ENCODE results near the gene TSPAN6.

Gene TSPAN6

DNA sequence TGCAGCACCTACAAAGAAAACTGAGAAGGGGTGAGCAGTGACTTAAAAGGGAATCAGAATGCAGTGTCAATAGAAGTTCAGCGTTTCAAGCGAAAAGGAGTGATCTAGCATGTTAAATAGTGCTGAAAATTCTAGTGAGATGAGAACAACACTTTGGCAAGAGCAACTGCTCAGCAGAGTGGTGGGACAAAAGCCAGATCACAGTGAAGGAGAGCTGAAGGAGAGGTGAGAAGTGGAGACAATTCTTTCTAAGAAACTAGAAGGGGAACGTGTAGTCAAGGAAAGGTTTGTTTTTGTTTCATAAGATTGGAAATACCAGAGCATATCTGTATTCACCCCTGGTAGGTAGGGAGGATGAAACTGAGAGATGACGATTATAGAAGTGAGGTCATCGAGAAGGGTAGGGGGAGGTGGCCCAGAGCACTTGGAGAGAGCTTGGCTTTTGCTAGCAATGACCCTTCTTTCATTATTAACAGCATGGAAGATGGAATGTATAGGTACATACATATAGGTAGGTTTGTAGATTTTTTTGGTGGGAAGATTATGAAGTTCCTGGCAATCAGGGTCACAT, 41.1 kb upstream of the TSPAN6 start:
- Histone ChIP-seq H3K36me3 (ENCODE audit: control insufficient read depth in 4 of 4, insufficient read depth in 4 of 4, low read length in 3 of 4) (peaks cover 0 to 32% (median 2%) of the 10 kb centered on the region in 4 experiments), H3K27me3 (replicated peaks in 2 of 5; ENCODE audit: control insufficient read depth in 4 of 5, insufficient read depth in 5 of 5, low read length in 4 of 5) (peaks cover 0 to 3% (median 0%) of the 10 kb centered on the region in 5 experiments), H3K9me3 (ENCODE audit: control extremely low read depth in 1 of 5, control insufficient read depth in 4 of 5, insufficient read depth in 2 of 5, low read depth in 1 of 5, low read length in 4 of 5) (no peaks in the 10 kb centered on the region), H3K27ac (ENCODE audit: insufficient read depth in 1 of 2, low read depth in 1 of 2, low read length in 2 of 2, poor library complexity in 1 of 2, severe bottlenecking in 2 of 2) (no peak overlapping the region), H3K4me3 (ENCODE audit: control insufficient read depth in 1 of 7, extremely low read depth in 1 of 7, insufficient read depth in 4 of 7, low read depth in 2 of 7, low read length in 6 of 7) (no peak overlapping the region), H3K4me1 (ENCODE audit: control extremely low read depth in 1 of 4, control insufficient read depth in 4 of 4, insufficient read depth in 4 of 4, low read length in 3 of 4) (peaks cover 0 to 4% (median 3%) of the 10 kb centered on the region in 4 experiments)
- POLR2A ChIA-PET: no interaction called here
- CTCF ChIA-PET: interaction anchor here (1.2 kb wide), 1 partner anchor 91 kb away, joined by 4 read pairs; no protein-coding TSS in a partner anchor
- 94% methylated on average over 4 of the region's 5 CpGs for WGBS (ENCODE audit: insufficient coverage)
- no peak for DNase-seq

DNA sequence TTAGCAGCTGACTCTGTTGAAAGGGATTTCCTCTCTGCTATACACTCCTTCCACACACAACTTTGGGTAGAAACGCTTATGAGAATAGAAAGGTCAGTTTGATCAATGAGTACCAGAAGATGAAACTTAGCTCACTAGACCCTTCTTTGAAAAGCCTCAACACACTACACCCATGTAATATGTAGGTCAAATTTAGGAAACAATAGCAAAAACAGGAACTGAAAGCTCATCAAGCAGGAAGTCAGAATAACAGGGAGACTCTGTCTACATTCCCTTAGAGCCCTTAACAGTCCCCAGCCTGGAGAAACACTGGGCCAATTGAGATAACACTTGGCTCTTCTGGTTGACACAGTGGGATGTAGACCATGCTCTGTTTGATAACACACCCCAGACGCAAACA, 38.1 kb upstream of the TSPAN6 start:
- Histone ChIP-seq H3K27ac (ENCODE audit: insufficient read depth in 1 of 2, low read depth in 1 of 2, low read length in 2 of 2, poor library complexity in 1 of 2, severe bottlenecking in 2 of 2) (no peak overlapping the region), H3K36me3 (ENCODE audit: control insufficient read depth in 4 of 4, insufficient read depth in 4 of 4, low read length in 3 of 4) (peaks cover 0 to 26% (median 4%) of the 10 kb centered on the region in 4 experiments), H3K27me3 (replicated peaks in 2 of 5; ENCODE audit: control insufficient read depth in 4 of 5, insufficient read depth in 5 of 5, low read length in 4 of 5) (peaks cover 0 to 3% (median 0%) of the 10 kb centered on the region in 5 experiments), H3K4me1 (ENCODE audit: control extremely low read depth in 1 of 4, control insufficient read depth in 4 of 4, insufficient read depth in 4 of 4, low read length in 3 of 4) (peaks cover 0 to 4% (median 3%) of the 10 kb centered on the region in 4 experiments), H3K4me3 (ENCODE audit: control insufficient read depth in 1 of 7, extremely low read depth in 1 of 7, insufficient read depth in 4 of 7, low read depth in 2 of 7, low read length in 6 of 7) (no peak overlapping the region), H3K9me3 (ENCODE audit: control extremely low read depth in 1 of 5, control insufficient read depth in 4 of 5, insufficient read depth in 2 of 5, low read depth in 1 of 5, low read length in 4 of 5) (no peaks in the 10 kb centered on the region)
- 40% methylated on average over 1 of the region's 2 CpGs for WGBS (ENCODE audit: insufficient coverage)
- ChIA-PET POLR2A (no interaction called here), CTCF (interaction anchor here (1.8 to 7.2 kb wide), 2 partner anchors 10 to 95 kb away, joined by 10 to 46 read pairs; no protein-coding TSS in a partner anchor)
- no peak for DNase-seq

DNA sequence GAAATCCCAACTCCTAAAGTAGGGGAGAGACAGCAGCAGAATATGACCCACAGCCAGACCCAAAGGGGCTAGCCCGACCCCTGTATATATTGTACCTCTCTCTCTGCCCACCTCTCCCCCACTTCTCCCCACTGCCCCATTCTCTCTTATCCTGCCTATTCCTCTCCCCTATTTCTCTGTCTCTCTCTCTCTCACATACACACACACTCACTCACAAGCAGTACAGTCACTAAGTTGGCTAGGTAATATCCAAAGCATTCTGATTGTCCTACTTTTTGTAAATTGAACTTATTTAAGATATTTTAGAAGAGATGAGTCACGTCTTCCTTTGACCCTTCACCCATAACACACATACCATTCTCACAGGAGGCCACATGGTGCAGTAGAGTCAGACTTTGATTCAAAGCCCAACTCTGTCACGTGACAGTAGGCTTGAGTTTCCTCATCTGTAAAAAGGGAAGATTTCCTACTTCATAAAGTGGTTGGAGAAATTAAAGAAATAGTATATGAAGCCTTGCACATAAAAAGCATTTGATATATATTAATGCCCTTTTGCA, 36.9 kb upstream of the TSPAN6 start:
- H3K36me3 ChIP-seq (ENCODE audit: control insufficient read depth in 4 of 4, insufficient read depth in 4 of 4, low read length in 3 of 4): peaks cover 0 to 20% (median 4%) of the 10 kb centered on the region in 4 experiments
- no peak overlapping the region for H3K27ac ChIP-seq (ENCODE audit: insufficient read depth in 1 of 2, low read depth in 1 of 2, low read length in 2 of 2, poor library complexity in 1 of 2, severe bottlenecking in 2 of 2)
- no peak for DNase-seq
- 80% methylated on average over 2 of the region's 3 CpGs for whole genome bisulfite sequencing (ENCODE audit: insufficient coverage)
- CTCF ChIA-PET: interaction anchor here (0.7 to 7.2 kb wide), 4 partner anchors 32 to 162 kb away, joined by 3 to 46 read pairs (median 4); no protein-coding TSS in a partner anchor
- H3K4me3 ChIP-seq (ENCODE audit: control insufficient read depth in 1 of 7, extremely low read depth in 1 of 7, insufficient read depth in 4 of 7, low read depth in 2 of 7, low read length in 6 of 7): no peak overlapping the region
- H3K27me3 ChIP-seq (replicated peaks in 2 of 5; ENCODE audit: control insufficient read depth in 4 of 5, insufficient read depth in 5 of 5, low read length in 4 of 5): no peaks in the 10 kb centered on the region
- POLR2A ChIA-PET: no interaction called here
- peaks cover 0 to 4% (median 3%) of the 10 kb centered on the region in 4 experiments for H3K4me1 ChIP-seq (ENCODE audit: control extremely low read depth in 1 of 4, control insufficient read depth in 4 of 4, insufficient read depth in 4 of 4, low read length in 3 of 4)
- H3K9me3 ChIP-seq (ENCODE audit: control extremely low read depth in 1 of 5, control insufficient read depth in 4 of 5, insufficient read depth in 2 of 5, low read depth in 1 of 5, low read length in 4 of 5): no peaks in the 10 kb centered on the region

DNA sequence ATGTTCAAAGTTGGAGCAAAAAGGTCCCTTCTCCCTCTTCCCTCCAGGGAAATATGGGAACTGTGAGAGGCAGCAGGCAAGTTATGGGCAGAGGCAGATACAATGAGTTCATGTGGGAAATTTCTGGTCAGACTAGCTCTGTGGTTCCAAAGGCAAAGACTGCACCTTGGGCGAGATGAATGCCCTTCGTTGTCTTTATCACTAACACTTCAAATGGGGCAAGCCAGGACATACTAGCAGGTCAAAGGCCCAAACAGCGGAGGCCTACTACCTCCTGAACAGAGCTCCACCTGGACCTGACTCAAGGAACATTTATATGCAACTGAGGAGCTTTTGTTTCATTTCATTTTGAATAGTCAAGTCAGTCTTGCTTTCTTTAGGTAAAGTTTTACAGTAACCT, 36.4 kb upstream of the TSPAN6 start:
- no peak overlapping the region for H3K27ac ChIP-seq (ENCODE audit: insufficient read depth in 1 of 2, low read depth in 1 of 2, low read length in 2 of 2, poor library complexity in 1 of 2, severe bottlenecking in 2 of 2)
- no peaks in the 10 kb centered on the region for H3K9me3 ChIP-seq (ENCODE audit: control extremely low read depth in 1 of 5, control insufficient read depth in 4 of 5, insufficient read depth in 2 of 5, low read depth in 1 of 5, low read length in 4 of 5)
- H3K4me1 ChIP-seq (ENCODE audit: control extremely low read depth in 1 of 4, control insufficient read depth in 4 of 4, insufficient read depth in 4 of 4, low read length in 3 of 4): peaks cover 0 to 4% (median 3%) of the 10 kb centered on the region in 4 experiments
- H3K4me3 ChIP-seq (ENCODE audit: control insufficient read depth in 1 of 7, extremely low read depth in 1 of 7, insufficient read depth in 4 of 7, low read depth in 2 of 7, low read length in 6 of 7): no peak overlapping the region
- CTCF ChIA-PET: interaction anchor here (1.1 to 7.2 kb wide), 4 partner anchors 14 to 161 kb away, joined by 3 to 46 read pairs (median 6); no protein-coding TSS in a partner anchor
- H3K36me3 ChIP-seq (ENCODE audit: control insufficient read depth in 4 of 4, insufficient read depth in 4 of 4, low read length in 3 of 4): peaks cover 0 to 16% (median 2%) of the 10 kb centered on the region in 4 experiments
- 63% methylated on average over 3 of the region's 3 CpGs for WGBS (ENCODE audit: insufficient coverage)
- POLR2A ChIA-PET: no interaction called here
- H3K27me3 ChIP-seq (replicated peaks in 2 of 5; ENCODE audit: control insufficient read depth in 4 of 5, insufficient read depth in 5 of 5, low read length in 4 of 5): no peaks in the 10 kb centered on the region
- DNase-seq: no peak

DNA sequence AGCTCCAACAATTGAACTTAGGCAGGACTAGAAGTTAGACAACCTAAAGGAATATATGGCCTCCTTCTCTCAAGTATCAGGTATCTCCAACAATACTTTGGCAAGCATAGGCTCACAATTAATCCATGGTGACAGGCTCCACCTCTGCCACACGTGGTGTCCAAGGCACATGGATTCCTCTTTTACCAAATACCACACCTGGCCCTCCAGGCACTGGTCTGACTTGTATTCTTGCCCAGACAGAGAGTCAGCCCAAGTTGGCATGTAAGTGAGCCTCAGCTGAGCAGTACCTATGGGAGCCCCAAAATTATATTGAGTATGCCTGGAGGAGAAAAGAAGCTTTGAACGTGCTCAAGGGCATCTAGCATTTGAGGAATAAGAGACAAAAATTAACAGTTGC, 27.0 kb upstream of the TSPAN6 start:
- peaks cover 0 to 11% (median 0%) of the 10 kb centered on the region in 5 experiments for H3K27me3 ChIP-seq (replicated peaks in 2 of 5; ENCODE audit: control insufficient read depth in 4 of 5, insufficient read depth in 5 of 5, low read length in 4 of 5)
- H3K4me3 ChIP-seq (ENCODE audit: control insufficient read depth in 1 of 7, extremely low read depth in 1 of 7, insufficient read depth in 4 of 7, low read depth in 2 of 7, low read length in 6 of 7): no peak overlapping the region
- H3K27ac ChIP-seq (ENCODE audit: insufficient read depth in 1 of 2, low read depth in 1 of 2, low read length in 2 of 2, poor library complexity in 1 of 2, severe bottlenecking in 2 of 2): no peak overlapping the region
- H3K9me3 ChIP-seq (ENCODE audit: control extremely low read depth in 1 of 5, control insufficient read depth in 4 of 5, insufficient read depth in 2 of 5, low read depth in 1 of 5, low read length in 4 of 5): no peaks in the 10 kb centered on the region
- WGBS (ENCODE audit: insufficient coverage): 14% methylated on average over 1 of the region's 2 CpGs
- CTCF ChIA-PET: interaction anchor here (1.3 kb wide), 1 partner anchor 22 kb away, joined by 3 read pairs; no protein-coding TSS in a partner anchor
- H3K4me1 ChIP-seq (ENCODE audit: control extremely low read depth in 1 of 4, control insufficient read depth in 4 of 4, insufficient read depth in 4 of 4, low read length in 3 of 4): no peaks in the 10 kb centered on the region
- peaks cover 0 to 6% (median 0%) of the 10 kb centered on the region in 4 experiments for H3K36me3 ChIP-seq (ENCODE audit: control insufficient read depth in 4 of 4, insufficient read depth in 4 of 4, low read length in 3 of 4)
- POLR2A ChIA-PET: no interaction called here
- DNase-seq: no peak

DNA sequence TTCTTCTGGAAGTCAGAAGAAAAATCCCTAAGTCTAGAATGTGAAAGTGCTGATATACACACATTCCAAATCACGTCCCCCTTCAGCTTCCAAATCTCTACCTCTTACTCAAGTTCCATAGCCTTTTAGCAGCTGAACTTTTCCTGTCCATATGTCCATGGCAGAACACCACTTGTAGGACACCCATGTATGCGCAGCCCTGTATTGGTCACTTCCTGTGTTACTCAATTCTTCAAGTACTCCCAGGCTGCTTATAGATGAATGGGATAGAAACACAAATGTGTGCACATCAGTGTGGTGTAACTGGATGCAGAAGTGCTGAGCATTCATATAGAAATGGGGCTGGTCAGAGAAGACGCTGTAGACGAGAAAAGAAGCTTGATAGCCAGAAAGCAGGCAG, 26.2 kb upstream of the TSPAN6 start:
- peaks cover 0 to 11% (median 0%) of the 10 kb centered on the region in 5 experiments for H3K27me3 ChIP-seq (replicated peaks in 2 of 5; ENCODE audit: control insufficient read depth in 4 of 5, insufficient read depth in 5 of 5, low read length in 4 of 5)
- no peaks in the 10 kb centered on the region for H3K9me3 ChIP-seq (ENCODE audit: control extremely low read depth in 1 of 5, control insufficient read depth in 4 of 5, insufficient read depth in 2 of 5, low read depth in 1 of 5, low read length in 4 of 5)
- no peak overlapping the region for H3K27ac ChIP-seq (ENCODE audit: insufficient read depth in 1 of 2, low read depth in 1 of 2, low read length in 2 of 2, poor library complexity in 1 of 2, severe bottlenecking in 2 of 2)
- WGBS (ENCODE audit: insufficient coverage): 67% methylated on average over 2 of the region's 4 CpGs
- H3K4me3 ChIP-seq (ENCODE audit: control insufficient read depth in 1 of 7, extremely low read depth in 1 of 7, insufficient read depth in 4 of 7, low read depth in 2 of 7, low read length in 6 of 7): no peak overlapping the region
- peaks cover 0 to 6% (median 0%) of the 10 kb centered on the region in 4 experiments for H3K36me3 ChIP-seq (ENCODE audit: control insufficient read depth in 4 of 4, insufficient read depth in 4 of 4, low read length in 3 of 4)
- H3K4me1 ChIP-seq (ENCODE audit: control extremely low read depth in 1 of 4, control insufficient read depth in 4 of 4, insufficient read depth in 4 of 4, low read length in 3 of 4): no peaks in the 10 kb centered on the region
- ChIA-PET CTCF (interaction anchor here (1.3 to 1.4 kb wide), 2 partner anchors 11 to 23 kb away, joined by 3 read pairs; no protein-coding TSS in a partner anchor), POLR2A (no interaction called here)
- DNase-seq: no peak

DNA sequence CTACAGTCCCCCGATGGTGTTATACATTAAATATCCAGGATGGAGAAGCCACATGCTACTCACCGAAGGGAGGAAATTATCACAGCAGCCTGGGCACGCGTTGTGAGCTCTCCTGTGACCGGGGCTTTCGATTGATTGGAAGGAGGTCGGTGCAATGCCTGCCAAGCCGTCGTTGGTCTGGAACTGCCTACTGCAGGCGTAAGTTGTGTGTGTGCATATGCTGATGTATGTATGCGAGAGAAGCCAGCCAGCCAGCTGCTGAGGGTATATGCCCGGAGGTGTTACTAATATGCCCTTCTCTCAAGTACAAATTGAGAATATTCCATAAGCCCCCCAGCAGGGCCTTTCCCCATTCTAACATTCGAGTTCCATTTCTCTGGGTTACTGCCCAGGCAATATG, 25.6 kb upstream of the TSPAN6 start:
- H3K9me3 ChIP-seq (ENCODE audit: control extremely low read depth in 1 of 5, control insufficient read depth in 4 of 5, insufficient read depth in 2 of 5, low read depth in 1 of 5, low read length in 4 of 5): no peaks in the 10 kb centered on the region
- CTCF ChIA-PET: interaction anchor here (1.4 kb wide), 1 partner anchor 10 kb away, joined by 3 read pairs; no protein-coding TSS in a partner anchor
- no peak for DNase-seq
- H3K27ac ChIP-seq (ENCODE audit: insufficient read depth in 1 of 2, low read depth in 1 of 2, low read length in 2 of 2, poor library complexity in 1 of 2, severe bottlenecking in 2 of 2): no peak overlapping the region
- POLR2A ChIA-PET: no interaction called here
- no peak overlapping the region for H3K4me3 ChIP-seq (ENCODE audit: control insufficient read depth in 1 of 7, extremely low read depth in 1 of 7, insufficient read depth in 4 of 7, low read depth in 2 of 7, low read length in 6 of 7)
- WGBS (ENCODE audit: insufficient coverage): 92% methylated on average over 13 of the region's 13 CpGs
- no peaks in the 10 kb centered on the region for H3K4me1 ChIP-seq (ENCODE audit: control extremely low read depth in 1 of 4, control insufficient read depth in 4 of 4, insufficient read depth in 4 of 4, low read length in 3 of 4)
- peaks cover 0 to 11% (median 0%) of the 10 kb centered on the region in 5 experiments for H3K27me3 ChIP-seq (replicated peaks in 2 of 5; ENCODE audit: control insufficient read depth in 4 of 5, insufficient read depth in 5 of 5, low read length in 4 of 5)
- peaks cover 0 to 5% (median 0%) of the 10 kb centered on the region in 4 experiments for H3K36me3 ChIP-seq (ENCODE audit: control insufficient read depth in 4 of 4, insufficient read depth in 4 of 4, low read length in 3 of 4)

Measured in common myeloid progenitor, CD34-positive (primary cell).